GM19455 (cell line): ENCODE results near the gene ANO7.

Experiments used
- ATAC-seq: cut with Tn5 transposase; IDR thresholded peaks from one replicate; pipeline ENCODE4 v1.9.1; 2021; ENCODE audit not compliant: unreplicated experiment

ANO7 gene

DNA sequence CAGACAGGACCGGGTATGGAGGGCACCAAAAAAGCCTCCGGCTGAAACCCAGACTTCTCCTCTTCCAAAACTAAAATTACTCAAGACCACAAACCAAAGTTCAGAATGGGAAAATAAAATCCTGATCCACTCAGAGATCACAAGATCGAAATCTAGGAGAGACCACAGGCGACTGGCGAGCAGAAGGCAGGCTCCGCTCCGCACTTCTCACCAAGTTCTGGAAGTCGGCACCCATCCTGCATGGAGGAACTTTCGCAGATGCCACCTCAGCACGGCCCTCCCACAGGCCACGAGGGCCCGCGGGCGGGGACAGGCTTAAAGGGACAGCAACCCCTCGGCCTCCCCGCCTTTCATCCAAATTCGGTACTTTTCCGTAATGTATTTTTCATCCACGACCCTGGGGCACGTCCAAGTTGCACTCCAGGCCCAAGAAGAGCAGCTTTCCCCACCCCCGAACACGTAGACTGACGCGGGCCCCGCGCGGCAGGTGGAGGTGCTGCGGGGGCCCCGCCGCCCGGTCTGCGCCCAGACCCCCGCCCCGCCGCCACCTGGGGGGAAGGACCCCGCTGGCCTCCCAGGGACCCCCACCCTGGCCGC lies 83.3 kb downstream of the ANO7 start:
- ATAC-seq = peak; percentile 35

DNA sequence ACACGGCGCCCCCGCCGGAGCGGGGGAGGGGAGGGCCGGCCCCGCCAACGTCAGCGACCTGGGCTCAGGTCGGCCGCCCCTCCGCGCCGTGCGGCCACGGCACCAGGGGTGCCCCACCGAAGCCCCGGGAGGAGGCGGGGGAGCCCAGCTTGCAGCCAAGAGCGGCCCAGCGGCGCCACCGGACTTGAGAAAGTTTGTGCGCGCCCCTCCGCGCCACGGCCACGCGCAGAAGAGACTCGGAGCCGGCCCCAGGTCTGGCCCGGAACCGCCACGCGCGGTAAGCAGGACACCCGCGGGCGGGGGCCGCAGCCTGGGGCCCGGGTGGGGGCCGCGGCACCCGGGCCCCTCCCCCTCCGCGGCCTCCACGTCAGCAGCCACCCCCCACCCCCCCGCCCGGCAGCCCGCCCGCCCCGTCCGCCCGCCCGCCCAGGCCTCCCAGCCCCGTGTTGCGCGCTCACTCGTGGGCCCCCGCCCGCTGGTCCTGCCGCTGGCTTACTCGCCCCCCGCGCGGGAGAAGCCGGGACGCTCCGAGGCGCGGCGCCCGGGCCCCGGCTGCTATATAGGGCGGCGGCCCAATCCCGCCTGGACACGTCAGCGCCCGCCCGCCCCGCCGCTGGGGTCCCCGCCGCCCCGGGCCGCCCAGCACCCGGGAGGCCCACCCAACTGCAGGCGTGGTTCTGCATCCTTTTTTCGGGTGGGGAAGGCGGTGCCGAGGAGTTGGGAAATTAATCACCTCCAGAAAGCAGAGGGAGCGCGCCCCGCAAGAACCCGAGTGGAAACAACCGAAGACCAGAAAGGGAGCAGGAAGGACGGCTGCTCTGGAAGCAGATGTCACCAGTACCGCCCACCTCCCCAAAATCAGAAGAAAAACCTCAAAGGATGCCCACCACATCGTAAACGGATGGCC lies 84.1 kb downstream of the ANO7 start:
- ATAC-seq = peak; percentile 60

DNA sequence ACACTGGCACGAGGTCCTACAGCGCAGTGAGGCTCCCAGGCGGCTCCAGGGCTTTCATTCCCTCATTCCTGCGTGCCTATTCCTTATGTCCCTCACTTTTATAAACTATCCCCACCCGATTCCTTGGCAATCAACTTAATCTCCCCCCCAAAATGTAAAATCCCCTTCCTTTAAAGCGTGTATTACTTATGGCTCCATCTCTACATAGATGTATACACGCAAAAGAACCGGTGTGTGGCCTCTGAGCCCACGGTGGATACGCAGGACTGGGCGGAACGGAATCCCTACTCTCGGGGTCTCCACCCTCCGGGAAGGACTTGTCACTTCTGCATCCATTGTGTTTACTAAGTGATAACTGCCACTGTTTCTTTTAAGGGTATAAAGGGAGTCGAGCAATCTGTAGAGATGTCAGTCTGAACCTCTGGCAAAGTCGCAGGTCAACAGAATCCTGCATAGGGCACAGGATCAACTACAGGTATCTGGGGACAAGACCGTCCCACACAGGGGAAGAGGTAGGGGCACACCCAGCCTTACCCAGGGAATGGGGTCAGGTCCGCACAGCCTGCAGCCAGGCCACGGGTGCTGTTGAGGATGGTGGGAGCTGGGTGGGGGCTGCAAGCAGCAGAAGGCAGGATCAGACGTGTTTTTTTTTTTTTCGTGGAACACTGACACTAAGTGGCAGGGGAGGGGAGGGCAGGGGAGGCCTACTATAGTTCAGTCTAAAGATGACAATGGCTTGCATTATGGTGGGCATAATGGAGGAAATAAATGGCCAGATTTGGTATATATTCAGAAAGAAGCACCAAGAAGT lies 84.9 kb downstream of the ANO7 start:
- no peak for ATAC-seq

DNA sequence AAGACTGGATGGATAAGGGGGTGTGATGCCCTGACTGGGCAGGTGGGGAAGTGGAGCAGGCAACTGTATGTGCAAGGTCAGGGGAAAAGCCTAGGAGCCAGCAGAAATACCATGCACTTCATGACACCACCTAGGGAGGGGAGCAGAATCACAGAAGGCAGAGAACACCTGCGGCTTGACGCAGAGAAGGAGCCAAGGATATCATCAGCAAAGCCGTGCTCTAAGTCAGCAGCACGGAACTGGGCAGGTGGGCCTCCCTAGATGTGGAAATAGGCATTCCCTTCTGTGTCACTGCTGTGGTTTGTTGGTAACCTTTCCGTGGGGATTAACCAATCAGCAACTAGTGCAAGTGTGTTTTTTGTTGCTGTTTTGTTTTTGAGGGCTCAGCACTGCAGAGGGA lies 85.7 kb downstream of the ANO7 start:
- no peak for ATAC-seq
